GM18951 (cell line): ENCODE data around the gene MTUS2.

ENCODE experiments used
- POLR2A ChIP-seq: IDR thresholded peaks from 4 replicates; pipeline ENCODE4 v1.6.1; 2011; ENCODE audit warnings: mild to moderate bottlenecking; ENCODE audit not compliant: insufficient read length, insufficient read depth; ENCODE audit errors: extremely low read depth
- in situ Hi-C: fragments of 300-500 bp; cut with MboI; formaldehyde crosslinking; loops from one replicate; pipeline ENCODE4 v1.12.0; 2022; ENCODE audit warnings: low sequenced_read_pairs, mixed read lengths, inconsistent platforms; ENCODE audit not compliant: unreplicated experiment

The MTUS2 gene

DNA sequence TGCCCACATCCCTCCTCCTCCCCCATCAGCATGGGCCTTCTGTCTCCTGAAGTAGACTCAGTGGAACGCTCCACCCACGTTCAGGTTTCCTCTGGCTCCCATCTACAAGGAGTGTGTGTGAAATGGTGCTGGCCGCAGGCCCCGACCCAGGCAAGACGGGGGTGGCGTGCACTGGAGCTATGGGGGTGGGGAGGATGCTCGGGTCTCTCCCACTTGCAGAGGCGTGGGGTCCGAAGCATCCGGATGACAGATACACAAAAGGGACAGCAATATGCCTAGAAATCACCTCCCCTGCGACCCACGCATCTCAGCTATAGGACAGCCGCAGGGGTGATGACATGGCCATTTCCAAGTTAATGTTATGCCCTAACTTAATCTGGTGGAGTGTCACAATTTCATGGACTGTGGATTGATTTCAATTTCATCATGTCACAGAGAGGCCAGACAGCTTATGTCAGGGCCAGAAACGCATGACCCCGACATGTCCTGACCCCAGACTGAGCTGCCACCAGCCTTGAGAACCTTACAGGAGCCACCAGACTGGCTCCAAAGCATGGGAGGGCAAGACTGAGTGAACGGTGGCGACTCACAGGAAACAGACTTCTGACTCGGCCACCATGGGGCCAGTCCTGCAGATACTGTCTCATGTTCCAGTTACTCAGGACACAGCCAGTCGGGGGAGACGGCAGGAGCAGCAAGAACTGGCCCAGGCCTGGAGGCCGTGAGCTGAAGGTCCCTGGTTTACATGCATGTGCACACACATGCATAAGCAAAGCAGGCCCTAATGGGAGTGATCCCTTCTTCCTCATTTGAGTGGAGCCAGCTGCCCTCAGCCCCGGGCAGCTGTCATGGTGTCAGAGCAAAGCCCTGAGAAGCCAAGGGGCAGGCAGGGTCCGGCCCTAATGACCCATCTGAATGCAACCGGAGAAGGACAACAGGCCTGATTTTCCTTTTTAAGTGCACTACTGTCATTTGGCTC is 693.2 kb downstream of the MTUS2 start:
- in situ Hi-C loops = loop anchor here (25.0 kb wide), 2 partner anchors 199 to 574 kb away; no protein-coding TSS in a partner anchor

DNA sequence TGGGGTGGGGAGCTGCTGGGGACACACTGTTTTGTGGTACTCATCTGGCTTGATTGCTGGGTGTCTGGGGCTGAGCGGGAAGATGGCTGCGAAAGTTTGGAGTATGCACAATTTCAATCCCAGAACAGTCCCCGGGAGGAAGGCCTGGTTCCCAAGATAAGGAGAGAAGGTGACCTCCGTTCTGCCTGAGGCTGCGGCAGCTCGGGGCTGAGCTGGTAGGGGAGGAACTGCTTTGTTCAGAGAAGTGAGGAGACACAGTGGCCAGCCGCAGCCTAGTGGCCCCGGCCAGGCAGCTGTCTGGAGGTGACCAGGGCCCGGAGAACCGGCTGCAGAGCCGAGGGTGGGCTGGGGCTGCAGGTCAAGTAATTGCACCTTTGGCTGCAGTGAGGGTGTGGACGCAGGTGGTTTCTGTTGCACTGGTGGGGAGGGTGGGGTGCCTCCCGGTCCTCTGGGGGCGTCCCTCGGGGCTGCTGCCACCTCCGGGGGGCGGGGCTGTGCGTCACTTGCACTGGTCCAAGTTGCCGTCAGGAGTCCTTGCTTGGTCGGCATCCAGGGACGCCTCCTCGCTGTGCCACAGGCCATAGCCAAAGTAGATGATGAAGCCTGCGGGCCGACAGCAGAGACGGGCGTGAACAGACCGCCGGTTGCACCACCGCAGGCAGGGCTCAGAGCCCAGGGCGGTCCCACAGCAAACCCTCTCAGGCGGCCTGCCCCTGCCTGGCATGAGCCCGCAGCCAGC is 694.0 kb downstream of the MTUS2 start:
- TF ChIP-seq POLR2A = no peak
- in situ Hi-C loops = loop anchor here (25.0 kb wide), 2 partner anchors 198 to 573 kb away; no protein-coding TSS in a partner anchor

More for the DNA sequence above, 693.2 kb downstream of the MTUS2 start:
- no peak for TF ChIP-seq POLR2A

DNA sequence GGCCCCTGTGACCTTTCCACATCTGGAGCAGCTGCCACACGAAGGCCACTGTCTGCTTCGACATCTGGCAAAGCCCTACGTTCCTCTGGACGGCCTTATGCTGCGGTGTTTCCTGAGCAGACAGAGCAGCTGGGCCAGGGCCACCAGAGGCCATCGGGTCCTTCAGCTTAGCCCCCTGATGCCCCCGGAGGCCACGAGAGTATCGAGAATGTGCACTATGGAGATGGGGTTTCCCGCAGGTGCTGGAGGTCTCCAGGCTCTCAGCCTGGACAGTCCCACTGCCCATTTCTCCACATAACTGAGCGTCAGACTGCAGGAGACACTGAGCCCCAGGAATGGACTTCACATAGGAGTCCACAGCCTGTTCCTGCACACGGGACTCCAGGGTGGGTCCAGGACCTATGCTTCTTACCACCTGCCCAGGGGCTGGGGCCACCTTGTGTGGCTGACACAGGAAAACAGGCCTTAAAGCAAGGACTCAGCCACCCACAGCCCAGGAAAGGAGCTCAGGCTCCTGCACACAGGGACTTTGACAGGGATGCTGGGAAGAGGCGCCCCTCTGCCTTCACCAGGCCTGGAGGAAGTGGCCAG is 694.7 kb downstream of the MTUS2 start:
- in situ Hi-C loops = loop anchor here (25.0 kb wide), 2 partner anchors 197 to 572 kb away; no protein-coding TSS in a partner anchor

DNA sequence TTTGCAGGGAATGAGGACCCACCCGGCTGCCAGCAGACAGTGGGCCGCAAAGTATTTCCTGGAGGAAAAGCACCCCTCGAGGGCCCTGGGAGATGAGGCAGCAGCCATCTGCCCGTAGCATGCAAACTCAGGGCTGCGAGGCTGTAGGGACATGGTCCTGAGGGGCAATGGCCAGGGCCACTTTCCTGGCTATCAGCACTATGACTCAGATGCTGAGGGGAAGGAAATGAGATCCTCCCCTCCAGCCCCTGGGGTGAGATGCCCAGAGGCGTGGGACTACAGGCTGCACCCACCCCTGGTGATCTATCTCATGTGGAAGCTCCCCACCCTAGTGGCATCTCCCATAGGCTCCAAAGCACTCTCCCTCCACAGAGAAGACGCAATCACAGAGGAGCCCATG is 695.2 kb downstream of the MTUS2 start:
- in situ Hi-C loops = loop anchor here (25.0 kb wide), 2 partner anchors 197 to 572 kb away; no protein-coding TSS in a partner anchor
- no peak for TF ChIP-seq POLR2A

More for the DNA sequence above, 694.7 kb downstream of the MTUS2 start:
- no peak for TF ChIP-seq POLR2A

DNA sequence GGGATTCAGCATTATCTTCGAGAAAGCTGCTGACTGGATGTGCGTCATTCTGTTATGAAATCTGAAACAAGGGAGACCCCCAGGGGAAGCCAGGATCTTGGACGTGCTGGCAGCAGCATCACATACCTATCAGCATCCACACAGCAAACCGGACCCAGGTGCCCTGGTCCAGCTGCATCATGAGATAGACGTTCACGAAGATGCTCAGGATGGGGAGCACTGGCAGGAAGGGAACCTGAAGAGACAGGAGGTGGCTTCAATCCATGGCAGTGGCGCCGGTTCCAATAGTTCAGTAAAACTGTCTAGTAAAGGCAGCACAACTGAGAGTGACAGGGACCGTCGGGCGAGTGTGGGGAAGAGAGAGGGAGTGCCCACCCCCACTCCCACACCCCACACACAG is 695.9 kb downstream of the MTUS2 start:
- no peak for TF ChIP-seq POLR2A
- in situ Hi-C loops = loop anchor here (25.0 kb wide), 2 partner anchors 196 to 571 kb away; no protein-coding TSS in a partner anchor

DNA sequence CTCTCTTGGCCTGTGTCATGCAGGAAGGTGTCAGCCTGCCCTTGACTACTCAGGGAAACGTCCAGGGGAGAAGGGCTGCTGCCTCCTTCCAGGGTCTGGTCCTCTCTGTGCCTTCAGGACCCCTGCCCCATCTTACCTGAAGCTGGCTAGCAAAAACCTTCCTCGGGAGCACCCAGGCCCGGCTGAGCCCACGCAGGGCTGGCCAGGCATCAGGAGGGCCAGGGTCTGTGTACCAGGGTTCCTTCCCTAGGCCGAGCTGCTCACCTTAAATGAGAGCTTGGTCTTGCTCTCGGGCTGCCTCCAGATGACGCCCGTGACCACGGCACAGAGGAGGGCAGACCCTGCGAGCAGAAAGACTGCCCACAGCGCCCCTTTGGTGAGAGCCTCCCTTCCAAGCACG is 696.7 kb downstream of the MTUS2 start:
- in situ Hi-C loops = loop anchor here (25.0 kb wide), 2 partner anchors 195 to 570 kb away; no protein-coding TSS in a partner anchor
- no peak for TF ChIP-seq POLR2A

DNA sequence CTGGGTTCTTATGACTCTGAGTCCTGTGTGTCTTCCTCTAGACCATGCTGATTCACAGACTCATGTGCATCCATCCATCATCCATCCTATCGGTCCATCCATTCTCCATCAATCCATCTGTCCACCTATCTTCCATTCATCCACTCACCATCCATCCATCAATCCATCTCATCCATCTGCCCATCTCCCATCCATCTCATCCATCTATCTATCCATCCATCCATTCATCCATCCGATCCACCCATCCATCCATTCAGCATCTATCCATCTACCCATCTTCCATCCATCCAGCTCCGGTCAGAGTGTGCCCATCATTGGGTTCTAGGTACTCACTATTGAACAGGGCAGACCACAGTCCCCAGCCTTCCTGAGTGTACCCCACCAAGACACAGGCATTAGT is 699.8 kb downstream of the MTUS2 start:
- TF ChIP-seq POLR2A = no peak
- in situ Hi-C loops = loop anchor here (25.0 kb wide), 2 partner anchors 192 to 567 kb away; no protein-coding TSS in a partner anchor

DNA sequence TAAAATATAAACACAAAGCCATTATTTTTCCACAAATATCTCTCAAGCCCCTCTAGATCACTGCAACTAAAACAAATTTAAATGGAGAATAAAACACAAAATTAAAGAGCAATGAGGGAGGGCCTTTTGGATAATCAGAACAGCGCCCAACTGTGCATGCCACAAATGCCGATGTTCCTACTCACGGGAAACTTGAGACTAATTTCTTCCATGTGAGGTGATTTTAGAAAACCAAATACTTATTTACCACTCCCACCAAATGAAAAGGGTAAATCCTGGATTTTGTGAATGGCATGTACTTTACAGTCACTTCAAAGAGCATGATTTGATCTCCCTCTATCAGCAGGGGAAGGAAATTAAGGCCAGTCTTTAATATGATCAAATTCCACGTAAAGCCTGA is 700.5 kb downstream of the MTUS2 start:
- TF ChIP-seq POLR2A = no peak

DNA sequence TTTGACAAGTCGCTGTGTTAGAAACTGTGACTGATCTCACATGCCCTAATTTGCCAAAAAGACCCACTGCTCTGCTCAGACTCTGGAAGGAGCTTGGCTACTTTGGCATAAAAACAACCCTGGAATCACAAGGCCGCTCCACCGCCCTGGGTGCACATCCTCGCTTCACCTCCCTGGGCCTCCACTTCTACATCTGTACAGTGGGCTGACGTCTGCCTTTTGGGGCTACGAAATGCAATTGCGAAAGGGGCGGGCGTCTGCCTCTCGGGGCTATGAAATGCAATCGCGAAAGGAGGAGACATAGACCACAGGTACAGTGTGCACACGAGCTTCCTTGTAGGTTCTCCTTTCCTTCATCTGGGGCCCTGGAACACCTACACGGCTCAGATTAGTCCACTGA is 701.2 kb downstream of the MTUS2 start:
- TF ChIP-seq POLR2A = no peak
- in situ Hi-C loops = loop anchor here (25.0 kb wide), 2 partner anchors 191 to 566 kb away; no protein-coding TSS in a partner anchor

More for the DNA sequence above, 700.5 kb downstream of the MTUS2 start:
- in situ Hi-C loops = loop anchor here (25.0 kb wide), 2 partner anchors 192 to 567 kb away; no protein-coding TSS in a partner anchor

DNA sequence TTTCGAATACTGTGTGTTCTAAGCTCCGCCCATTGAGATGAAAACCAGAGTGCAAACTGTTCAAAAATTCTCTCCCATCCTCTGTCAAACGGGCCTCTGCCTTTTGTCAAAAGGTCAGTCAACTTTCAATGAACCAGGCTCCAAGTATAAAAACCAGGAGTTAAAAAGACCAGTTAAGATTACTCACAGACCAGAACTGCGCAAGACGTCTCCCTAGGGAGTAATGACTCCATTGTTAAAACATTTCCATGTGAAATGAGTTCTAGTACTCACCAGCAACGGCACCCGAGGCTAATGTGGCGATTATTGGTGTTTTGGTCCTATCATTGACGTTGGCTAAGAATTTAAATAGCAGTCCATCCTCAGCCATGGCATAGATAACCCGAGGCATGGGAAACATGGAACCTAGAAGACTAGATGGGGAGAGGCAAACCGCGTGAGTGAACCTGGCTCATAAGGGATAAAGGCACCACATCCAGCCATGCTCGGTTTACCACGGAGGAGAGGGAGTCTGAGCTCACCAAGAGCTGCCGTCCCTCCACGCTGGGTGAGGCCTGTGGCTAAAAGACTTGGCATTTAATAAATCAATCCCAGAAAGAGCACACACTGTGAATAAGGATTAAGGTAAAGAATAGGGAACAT is 702.0 kb downstream of the MTUS2 start:
- no peak for TF ChIP-seq POLR2A
- in situ Hi-C loops = loop anchor here (25.0 kb wide), 2 partner anchors 190 to 565 kb away; no protein-coding TSS in a partner anchor

DNA sequence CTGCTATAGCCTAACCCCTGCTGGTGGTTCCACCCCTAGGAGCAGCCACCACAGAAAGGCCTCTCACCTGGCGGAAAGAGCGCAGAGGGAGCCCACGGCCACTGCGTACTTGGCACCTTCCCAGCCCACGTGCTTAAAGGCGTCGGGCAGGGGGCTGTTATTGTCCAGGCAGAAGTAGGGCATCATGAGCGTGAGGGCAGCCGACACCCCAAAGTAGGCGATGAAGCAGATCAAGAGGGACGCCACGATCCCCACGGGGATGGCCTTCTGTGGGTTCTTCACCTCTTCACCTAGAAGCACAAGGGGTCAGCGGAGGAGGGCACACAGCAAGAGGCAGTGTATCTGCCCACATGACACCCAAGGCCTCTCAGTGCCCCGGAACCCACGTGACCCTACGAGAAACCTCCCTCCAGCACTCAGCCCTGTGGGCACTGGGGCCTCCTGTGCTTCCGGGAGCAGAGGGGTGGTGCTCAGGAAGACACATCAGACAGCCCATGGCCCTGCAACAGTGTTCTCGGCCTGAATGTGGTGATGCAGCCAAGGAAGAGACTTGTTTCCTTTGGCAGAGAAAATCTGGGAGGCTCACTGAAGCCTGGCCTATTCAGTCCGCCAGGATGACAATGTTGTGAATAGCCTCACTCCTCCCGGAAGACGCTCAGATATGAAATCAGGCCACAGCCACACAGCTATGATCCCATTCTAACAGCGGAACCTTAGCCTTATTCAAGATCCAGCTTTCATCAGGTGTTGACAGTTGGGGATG is 703.2 kb downstream of the MTUS2 start:
- no peak for TF ChIP-seq POLR2A
- in situ Hi-C loops = loop anchor here (25.0 kb wide), 2 partner anchors 189 to 564 kb away; no protein-coding TSS in a partner anchor
